Kidney epithelial cell (primary cell): ENCODE data around the gene PPFIA3. TPM values are rescaled to one million over a fixed set of nuclear protein-coding genes. Genes with fewer than 3 reads are reported as not detected.

Experiments
- DNase-seq: peaks from one replicate; pipeline ENCODE4 v3.0.0-alpha.2; 2010; ENCODE audit warnings: low read depth
- H3K27me3 ChIP-seq: 2 replicates; pipeline ENCODE4 v1.6.0; 2011; ENCODE audit warnings: low read length; ENCODE audit not compliant: control insufficient read depth, insufficient read depth
- H3K36me3 ChIP-seq: 2 replicates; pipeline ENCODE4 v1.5.1; 2011; ENCODE audit warnings: low read length; ENCODE audit not compliant: control insufficient read depth, insufficient read depth
- H3K4me3 ChIP-seq: 2 replicates; pipeline ENCODE4 v1.5.1; 2011; ENCODE audit warnings: low read depth, mild to moderate bottlenecking, control low read depth, low read length
- CTCF ChIP-seq: IDR thresholded peaks from 2 replicates; pipeline ENCODE4 v1.5.1; 2011; ENCODE audit warnings: mild to moderate bottlenecking, moderate library complexity, low read length, control low read depth, inconsistent platforms; ENCODE audit not compliant: insufficient read depth, poor library complexity, severe bottlenecking
- total RNA-seq: library from RNA; depleted of rRNA; stranded (reverse); fragments of >200 nt; gene quantifications from 2 replicates; pipeline ENCODE4 v1.2.3, GENCODE V29; 2015

PPFIA3 gene
- total RNA-seq, 1 donor from 2014 or later = 0.88 TPM

GRCh38 chr19:49106648-49107135 lies 12.7 kb upstream of the PPFIA3 start:
- Histone ChIP-seq H3K36me3 (peaks cover 9% of the 10 kb centered on the region), H3K4me3 (no peak overlapping the region), H3K27me3 (no peaks in the 10 kb centered on the region)
- no peak for DNase-seq
- TF ChIP-seq CTCF = peak; percentile 79

GRCh38 chr19:49107625-49108459 lies 11.5 kb upstream of the PPFIA3 start:
- no peak overlapping the region for H3K4me3 ChIP-seq
- no peak for TF ChIP-seq CTCF
- peaks cover 9% of the 10 kb centered on the region for H3K36me3 ChIP-seq
- H3K27me3 ChIP-seq = no peaks in the 10 kb centered on the region
- DNase-seq = no peak

- Histone ChIP-seq H3K4me3 (no peak overlapping the region), H3K27me3 (no peaks in the 10 kb centered on the region), H3K36me3 (peaks cover 9% of the 10 kb centered on the region)
- DNase-seq = no peak
- no peak for TF ChIP-seq CTCF
These were observed 10.3 kb upstream of the PPFIA3 start for GRCh38 chr19:49109051-49109450.

- no peak overlapping the region for H3K4me3 ChIP-seq
- DNase-seq = no peak
- no peaks in the 10 kb centered on the region for H3K27me3 ChIP-seq
- peaks cover 9% of the 10 kb centered on the region for H3K36me3 ChIP-seq
- TF ChIP-seq CTCF = no peak
These were observed 9.6 kb upstream of the PPFIA3 start for GRCh38 chr19:49109569-49110233.

- TF ChIP-seq CTCF = no peak
- Histone ChIP-seq H3K27me3 (no peaks in the 10 kb centered on the region), H3K36me3 (peaks cover 8% of the 10 kb centered on the region), H3K4me3 (no peak overlapping the region)
- DNase-seq = no peak
These were observed 8.8 kb upstream of the PPFIA3 start for GRCh38 chr19:49110567-49110966.
